ENCODE measurements around the gene MRPS34. TPM values are rescaled to one million over a fixed set of nuclear protein-coding genes. Genes with fewer than 3 reads are reported as not detected.
A peak's percentile ranks its signal among the peaks of the same experiment; 100 is the strongest.

Gene MRPS34
- total RNA-seq, 4 donors from 2014 or later = 102 to 253 (median 121) TPM

DNA sequence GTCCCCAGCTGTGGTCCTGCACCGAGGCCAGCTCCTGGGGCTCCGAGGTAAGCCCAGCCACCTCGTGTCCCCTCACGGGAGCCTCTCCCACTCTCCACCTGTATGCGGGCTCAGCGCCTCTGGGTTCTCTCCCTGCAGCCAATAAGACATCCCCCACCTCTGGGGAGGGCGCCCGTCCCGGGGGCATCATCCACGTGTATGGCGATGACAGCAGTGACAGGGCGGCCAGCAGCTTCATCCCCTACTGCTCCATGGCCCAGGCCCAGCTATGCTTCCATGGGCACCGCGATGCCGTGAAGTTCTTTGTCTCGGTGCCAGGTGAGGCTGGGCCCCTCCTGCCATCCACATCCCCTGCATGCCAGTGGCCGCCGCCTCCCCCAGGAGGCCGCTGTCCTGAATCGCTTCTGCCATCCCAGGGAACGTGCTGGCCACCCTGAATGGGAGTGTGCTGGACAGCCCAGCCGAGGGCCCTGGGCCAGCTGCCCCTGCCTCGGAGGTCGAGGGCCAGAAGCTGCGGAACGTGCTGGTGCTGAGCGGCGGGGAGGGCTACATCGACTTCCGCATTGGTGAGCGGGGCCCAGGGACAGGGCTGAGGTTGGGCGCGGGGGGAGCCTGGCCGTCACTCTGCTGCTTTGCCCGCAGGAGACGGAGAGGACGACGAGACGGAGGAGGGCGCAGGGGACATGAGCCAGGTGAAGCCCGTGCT lies 4.7 kb downstream of the MRPS34 start:
- no peaks in the 10 kb centered on the region for H3K9me3 ChIP-seq
- no peak overlapping the region for H3K27ac ChIP-seq
- WGBS, 2 donors (ENCODE audit: low coverage in 1 of 2) = 91% methylated on average over 40 of the region's 41 CpGs; no CpG with 5 or more reads in 1 of the 2 donors
- in situ Hi-C loops (cut with MboI; ENCODE audit: low pct_ligation_motif_present in 1 of 4, low pct_unique_long_range_greater_than_20kb in 1 of 4, low sequenced_read_pairs in 3 of 4) (no loop called here), intact Hi-C loops (cut with DNase I; ENCODE audit: low total_unique reads) (no loop called here)
- H3K27me3 ChIP-seq = no peaks in the 10 kb centered on the region
- peaks cover 6 to 27% (median 19%) of the 10 kb centered on the region in 4 donors for H3K4me1 ChIP-seq
- DNase-seq = no peak
- TF ChIP-seq EP300 (IDR thresholded peaks at IDR 0.05; ENCODE audit: low read depth) = no peak
- no peak overlapping the region for H3K4me3 ChIP-seq
- H3K36me3 ChIP-seq = peaks cover 0 to 7% (median 0%) of the 10 kb centered on the region in 4 donors

DNA sequence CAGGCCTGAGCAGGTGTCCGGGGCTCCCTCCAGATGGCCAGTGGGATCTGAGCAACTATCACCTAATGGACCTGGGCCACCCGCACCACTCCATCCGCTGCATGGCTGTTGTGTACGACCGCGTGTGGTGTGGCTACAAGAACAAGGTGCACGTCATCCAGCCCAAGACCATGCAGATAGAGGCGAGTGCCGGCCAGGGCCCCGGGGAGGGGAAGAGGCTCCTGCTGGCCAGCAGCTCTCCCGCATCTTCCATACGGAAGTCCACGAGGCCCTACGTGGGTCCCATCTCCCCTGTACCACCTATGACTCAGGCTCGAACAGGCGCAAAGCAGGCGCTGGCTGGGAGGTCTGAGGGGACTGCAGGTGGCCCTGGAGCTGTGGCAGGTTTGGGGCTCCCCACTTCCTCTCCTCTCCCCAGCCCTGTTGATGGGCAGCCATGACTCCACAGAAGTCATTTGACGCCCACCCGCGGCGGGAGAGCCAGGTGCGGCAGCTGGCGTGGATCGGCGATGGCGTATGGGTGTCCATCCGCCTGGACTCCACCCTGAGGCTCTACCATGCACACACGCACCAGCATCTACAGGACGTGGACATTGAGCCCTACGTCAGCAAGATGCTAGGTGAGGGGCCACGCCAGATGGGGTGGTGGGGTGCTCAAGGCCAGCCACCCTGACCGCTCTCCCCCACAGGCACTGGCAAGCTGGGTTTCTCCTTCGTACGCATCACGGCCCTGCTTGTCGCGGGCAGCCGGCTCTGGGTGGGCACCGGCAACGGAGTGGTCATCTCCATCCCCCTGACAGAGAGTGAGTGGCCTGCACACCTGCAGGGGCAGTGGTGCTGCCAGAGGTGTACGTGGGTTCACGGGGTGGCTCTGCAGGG lies 5.6 kb downstream of the MRPS34 start:
- Histone ChIP-seq H3K4me3 (no peak overlapping the region), H3K4me1 (peaks cover 6 to 25% (median 19%) of the 10 kb centered on the region in 4 donors), H3K27ac (no peak overlapping the region), H3K9me3 (no peaks in the 10 kb centered on the region), H3K27me3 (no peaks in the 10 kb centered on the region), H3K36me3 (peaks cover 0 to 7% (median 0%) of the 10 kb centered on the region in 4 donors)
- in situ Hi-C loops (cut with MboI; ENCODE audit: low pct_ligation_motif_present in 1 of 4, low pct_unique_long_range_greater_than_20kb in 1 of 4, low sequenced_read_pairs in 3 of 4) = no loop called here
- 86% methylated on average over 29 of the region's 42 CpGs; no CpG with 5 or more reads in 1 of the 2 donors for WGBS, 2 donors (ENCODE audit: low coverage in 1 of 2)
- no peak for DNase-seq
- TF ChIP-seq POLR2A (IDR thresholded peaks at IDR 0.05) (no peak), POLR2AphosphoS5 (IDR thresholded peaks at IDR 0.05) (peak in 1 of 3 donors; percentile 2), EP300 (IDR thresholded peaks at IDR 0.05; ENCODE audit: low read depth) (no peak)
- TF ChIP-seq, protein P1, sequence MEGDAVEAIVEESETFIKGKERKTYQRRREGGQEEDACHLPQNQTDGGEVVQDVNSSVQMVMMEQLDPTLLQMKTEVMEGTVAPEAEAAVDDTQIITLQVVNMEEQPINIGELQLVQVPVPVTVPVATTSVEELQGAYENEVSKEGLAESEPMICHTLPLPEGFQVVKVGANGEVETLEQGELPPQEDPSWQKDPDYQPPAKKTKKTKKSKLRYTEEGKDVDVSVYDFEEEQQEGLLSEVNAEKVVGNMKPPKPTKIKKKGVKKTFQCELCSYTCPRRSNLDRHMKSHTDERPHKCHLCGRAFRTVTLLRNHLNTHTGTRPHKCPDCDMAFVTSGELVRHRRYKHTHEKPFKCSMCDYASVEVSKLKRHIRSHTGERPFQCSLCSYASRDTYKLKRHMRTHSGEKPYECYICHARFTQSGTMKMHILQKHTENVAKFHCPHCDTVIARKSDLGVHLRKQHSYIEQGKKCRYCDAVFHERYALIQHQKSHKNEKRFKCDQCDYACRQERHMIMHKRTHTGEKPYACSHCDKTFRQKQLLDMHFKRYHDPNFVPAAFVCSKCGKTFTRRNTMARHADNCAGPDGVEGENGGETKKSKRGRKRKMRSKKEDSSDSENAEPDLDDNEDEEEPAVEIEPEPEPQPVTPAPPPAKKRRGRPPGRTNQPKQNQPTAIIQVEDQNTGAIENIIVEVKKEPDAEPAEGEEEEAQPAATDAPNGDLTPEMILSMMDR (IDR thresholded peaks at IDR 0.05) = no peak
- intact Hi-C loops (cut with DNase I; ENCODE audit: low total_unique reads) = no loop called here

DNA sequence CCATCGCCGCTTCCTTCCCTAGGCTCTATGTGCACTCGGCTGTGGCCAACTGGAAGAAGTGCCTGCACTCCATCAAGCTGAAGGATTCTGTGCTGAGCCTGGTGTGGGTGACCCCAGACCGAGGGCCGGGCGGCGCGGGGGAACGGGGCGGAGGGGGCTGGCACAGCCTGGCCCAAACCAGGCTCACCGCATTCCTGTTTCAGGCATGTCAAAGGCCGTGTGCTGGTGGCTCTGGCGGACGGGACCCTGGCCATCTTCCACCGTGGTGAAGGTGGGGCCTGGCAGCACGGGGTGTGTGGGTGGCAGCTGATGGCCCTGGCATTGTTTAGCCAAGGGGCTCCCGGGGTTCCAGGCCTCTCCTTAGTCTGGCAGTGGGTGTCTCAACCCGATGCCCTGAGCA lies 6.2 kb downstream of the MRPS34 start:
- WGBS, 2 donors (ENCODE audit: low coverage in 1 of 2) = 94% methylated on average over 16 of the region's 18 CpGs; no CpG with 5 or more reads in 1 of the 2 donors
- H3K27ac ChIP-seq = no peak overlapping the region
- peaks cover 6 to 19% (median 13%) of the 10 kb centered on the region in 4 donors for H3K4me1 ChIP-seq
- TF ChIP-seq POLR2AphosphoS5 (IDR thresholded peaks at IDR 0.05) (no peak), POLR2A (IDR thresholded peaks at IDR 0.05) (no peak)
- intact Hi-C loops (cut with DNase I; ENCODE audit: low total_unique reads) (no loop called here), in situ Hi-C loops (cut with MboI; ENCODE audit: low pct_ligation_motif_present in 1 of 4, low pct_unique_long_range_greater_than_20kb in 1 of 4, low sequenced_read_pairs in 3 of 4) (no loop called here)
- H3K9me3 ChIP-seq = no peaks in the 10 kb centered on the region
- peaks cover 0 to 7% (median 0%) of the 10 kb centered on the region in 4 donors for H3K36me3 ChIP-seq
- H3K4me3 ChIP-seq = no peak overlapping the region
- DNase-seq = no peak
- no peaks in the 10 kb centered on the region for H3K27me3 ChIP-seq

DNA sequence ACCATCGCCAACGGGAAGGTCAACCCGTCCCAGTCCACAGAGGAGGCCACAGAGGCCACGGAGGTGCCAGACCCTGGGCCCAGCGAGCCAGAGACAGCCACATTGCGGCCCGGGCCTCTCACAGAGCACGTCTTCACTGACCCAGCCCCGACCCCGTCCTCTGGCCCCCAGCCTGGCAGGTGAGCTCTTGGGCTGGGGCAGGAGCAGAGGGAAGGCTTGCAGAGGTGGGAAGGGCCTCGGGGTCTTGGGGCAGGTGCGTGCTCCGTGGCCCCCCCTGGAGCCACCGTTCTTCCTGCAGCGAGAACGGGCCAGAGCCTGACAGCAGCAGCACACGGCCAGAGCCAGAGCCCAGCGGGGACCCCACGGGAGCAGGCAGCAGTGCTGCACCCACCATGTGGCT lies 6.7 kb downstream of the MRPS34 start:
- Histone ChIP-seq H3K9me3 (no peaks in the 10 kb centered on the region), H3K27ac (no peak overlapping the region), H3K27me3 (no peaks in the 10 kb centered on the region), H3K4me1 (peaks cover 6 to 16% (median 12%) of the 10 kb centered on the region in 4 donors), H3K4me3 (no peak overlapping the region), H3K36me3 (peaks cover 0 to 7% (median 0%) of the 10 kb centered on the region in 4 donors)
- 94% methylated on average over 14 of the region's 19 CpGs; no CpG with 5 or more reads in 1 of the 2 donors for WGBS, 2 donors (ENCODE audit: low coverage in 1 of 2)
- intact Hi-C loops (cut with DNase I; ENCODE audit: low total_unique reads) = no loop called here
- no peak for DNase-seq
- in situ Hi-C loops (cut with MboI; ENCODE audit: low pct_ligation_motif_present in 1 of 4, low pct_unique_long_range_greater_than_20kb in 1 of 4, low sequenced_read_pairs in 3 of 4) = no loop called here
- TF ChIP-seq EP300 (IDR thresholded peaks at IDR 0.05; ENCODE audit: low read depth) (no peak), POLR2AphosphoS5 (IDR thresholded peaks at IDR 0.05) (no peak), POLR2A (IDR thresholded peaks at IDR 0.05) (no peak)
- TF ChIP-seq, protein P1 (IDR thresholded peaks at IDR 0.05) = no peak

DNA sequence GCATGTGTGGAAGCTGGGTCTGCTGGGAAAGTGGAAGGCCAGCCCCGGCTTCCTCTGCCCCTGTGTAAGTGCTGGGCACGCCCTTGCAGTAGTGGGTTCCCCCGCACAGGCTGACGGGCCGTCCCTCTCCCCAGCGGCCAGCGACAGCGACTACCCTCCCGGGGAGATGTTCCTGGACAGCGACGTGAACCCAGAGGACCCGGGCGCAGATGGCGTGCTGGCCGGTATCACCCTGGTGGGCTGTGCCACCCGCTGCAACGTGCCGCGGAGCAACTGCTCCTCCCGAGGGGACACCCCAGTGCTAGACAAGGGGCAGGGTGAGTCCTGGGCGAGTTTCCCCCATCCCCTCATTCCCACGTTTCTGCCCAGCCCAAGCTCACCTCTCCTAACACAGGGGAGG lies 7.1 kb downstream of the MRPS34 start:
- TF ChIP-seq EP300 (IDR thresholded peaks at IDR 0.05; ENCODE audit: low read depth) = no peak
- TF ChIP-seq, protein P1 (IDR thresholded peaks at IDR 0.05) = no peak
- TF ChIP-seq POLR2AphosphoS5 (IDR thresholded peaks at IDR 0.05) = no peak
- in situ Hi-C loops (cut with MboI; ENCODE audit: low pct_ligation_motif_present in 1 of 4, low pct_unique_long_range_greater_than_20kb in 1 of 4, low sequenced_read_pairs in 3 of 4) (no loop called here), intact Hi-C loops (cut with DNase I; ENCODE audit: low total_unique reads) (no loop called here)
- H3K4me1 ChIP-seq = peaks cover 6 to 15% (median 11%) of the 10 kb centered on the region in 4 donors
- no peaks in the 10 kb centered on the region for H3K9me3 ChIP-seq
- WGBS, 2 donors (ENCODE audit: low coverage in 1 of 2) = 93% methylated on average over 3 of the region's 22 CpGs; no CpG with 5 or more reads in 1 of the 2 donors
- no peak overlapping the region for H3K4me3 ChIP-seq
- peaks cover 0 to 9% (median 0%) of the 10 kb centered on the region in 4 donors for H3K36me3 ChIP-seq
- H3K27ac ChIP-seq = no peak overlapping the region
- DNase-seq = no peak
- H3K27me3 ChIP-seq = no peaks in the 10 kb centered on the region

Data from transverse colon (tissue), 4 donors.